ENCODE results near the gene LSS.

LSS gene

DNA sequence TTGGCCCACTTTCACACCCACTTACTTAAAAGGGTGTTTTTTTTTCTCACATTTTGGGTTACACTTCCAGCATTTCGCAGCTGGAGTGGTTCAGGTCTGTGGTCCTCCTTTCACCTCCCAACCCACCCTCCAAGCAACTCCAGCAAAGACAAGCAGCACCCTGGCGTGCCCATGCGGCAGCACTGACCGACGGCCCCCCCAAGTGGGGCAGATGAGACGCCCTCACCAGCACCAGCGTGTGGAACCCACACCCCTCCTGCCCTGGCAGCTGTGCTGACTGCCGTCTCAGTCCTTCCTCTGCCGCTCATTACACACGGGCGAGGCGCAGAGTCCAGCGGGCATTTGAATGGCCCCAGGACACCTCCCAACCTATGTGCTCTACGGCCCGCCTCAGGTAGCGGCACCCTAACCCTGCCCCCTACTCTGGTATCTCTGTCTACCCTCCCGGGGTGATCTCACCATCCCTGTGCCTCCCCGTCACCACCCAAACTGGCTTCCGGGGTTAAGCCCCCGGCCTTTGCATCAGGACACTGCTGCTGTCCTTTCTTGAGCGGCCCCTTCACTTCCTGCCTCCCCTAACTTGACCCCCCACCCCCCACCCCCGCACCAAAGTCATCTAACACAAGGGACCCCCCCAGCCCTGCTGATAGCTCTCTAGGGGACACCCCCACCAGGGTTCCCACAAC is 10.9 kb downstream of the LSS start:
- DNase-seq, result no peak

DNA sequence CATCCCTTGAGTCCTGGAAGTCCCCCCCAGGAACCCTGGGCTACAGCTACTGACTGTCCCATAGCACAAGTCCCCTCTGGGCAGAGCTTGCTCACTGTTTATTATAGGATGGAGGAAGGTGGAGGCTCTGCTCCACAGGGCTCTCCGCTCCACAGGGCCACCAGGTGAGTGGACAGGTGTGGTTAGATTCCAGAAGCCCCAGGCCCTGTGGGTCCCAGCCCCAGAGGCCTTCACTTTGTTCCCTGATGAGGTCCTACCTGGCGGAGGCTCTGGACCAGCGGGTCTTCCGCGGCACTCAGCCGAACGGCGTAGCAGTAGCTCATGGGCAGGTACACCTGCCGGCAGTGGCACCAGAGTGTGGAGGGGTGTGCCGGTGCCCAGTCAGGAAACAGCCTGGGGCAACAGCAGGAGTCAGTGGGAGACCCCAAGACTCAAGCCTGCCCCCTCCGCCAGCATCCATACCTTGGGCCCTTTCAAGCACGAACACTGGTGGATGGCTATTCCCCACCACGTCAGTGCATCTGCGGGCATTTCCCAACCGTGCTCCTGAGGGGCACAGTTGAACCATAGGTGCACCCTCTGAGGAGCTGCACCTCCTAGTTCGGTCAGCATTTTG is 12.3 kb downstream of the LSS start:
- DNase-seq, result no peak

DNA sequence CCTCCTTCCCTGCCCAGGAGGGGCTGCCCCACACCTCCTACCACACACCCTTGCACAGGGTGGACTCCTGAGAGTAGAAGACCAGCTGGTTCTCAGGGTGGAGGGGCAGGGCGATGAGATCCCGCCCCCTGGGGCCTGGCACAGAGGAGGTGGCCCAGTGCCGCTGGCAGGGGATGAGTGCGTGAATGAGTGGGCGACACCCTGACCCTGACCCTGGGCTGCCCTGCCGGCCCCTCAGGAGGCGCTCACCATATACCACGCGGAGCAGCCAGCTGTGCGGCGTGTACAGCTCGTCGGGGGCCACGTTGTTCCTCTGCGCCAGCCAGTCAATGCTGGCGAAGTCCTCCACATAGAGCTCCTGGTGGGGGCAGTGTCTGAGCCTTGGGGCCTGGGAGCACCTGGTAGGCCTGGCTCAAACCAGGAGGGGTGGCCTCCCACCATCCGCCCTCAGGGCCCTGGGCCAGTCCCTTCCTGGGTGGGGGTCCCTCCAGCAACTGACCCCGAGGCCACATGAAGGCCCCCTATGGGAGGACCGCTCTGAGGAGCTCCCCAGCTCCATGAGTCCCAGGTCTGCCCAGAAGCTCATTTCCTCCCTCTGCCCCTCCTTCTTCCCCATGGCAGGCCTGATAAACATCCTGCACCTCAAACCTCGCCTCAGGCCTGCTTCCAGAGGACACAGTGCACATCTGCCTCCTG is 13.0 kb downstream of the LSS start:
- no peak for DNase-seq

DNA sequence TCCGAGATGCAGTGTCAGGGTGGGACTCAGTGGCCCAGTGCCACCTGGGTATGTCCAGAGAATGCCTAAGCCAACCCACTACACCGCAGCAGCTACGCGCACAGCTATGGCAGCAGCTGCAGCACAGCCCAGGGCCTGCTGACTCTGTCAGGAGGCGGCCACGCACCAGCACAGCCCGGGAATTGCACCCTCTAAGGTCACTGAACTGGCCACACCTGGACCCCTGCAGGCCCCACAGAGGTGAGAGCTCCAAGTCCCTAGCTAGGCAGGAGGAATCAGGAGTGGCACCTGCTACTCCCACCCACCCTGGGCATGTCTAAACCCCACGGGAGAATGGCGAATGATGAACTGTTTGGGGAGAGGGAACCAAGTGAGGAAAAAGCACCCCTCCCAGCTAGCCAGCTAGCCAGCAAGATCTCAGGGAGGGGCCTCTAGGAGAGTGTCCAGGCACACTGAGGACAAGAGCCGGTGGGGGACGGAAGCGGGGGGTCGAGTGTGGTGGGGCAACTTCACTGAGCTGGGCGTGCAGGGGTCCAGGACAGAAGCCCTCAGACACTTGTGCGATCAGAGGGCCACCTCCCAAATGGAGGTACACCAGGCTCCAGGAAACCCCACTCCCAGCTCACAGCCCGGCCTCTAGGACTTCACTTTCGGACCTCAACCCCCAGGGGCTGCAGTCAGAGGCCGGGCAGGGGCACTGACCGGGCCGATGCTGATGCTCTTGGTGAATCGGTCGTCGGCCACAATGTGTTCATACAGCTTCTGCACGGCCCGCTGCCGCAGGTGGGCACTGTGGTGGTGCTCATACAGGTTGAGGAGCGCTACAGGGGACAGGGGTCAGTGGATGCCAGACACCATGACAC is 13.9 kb downstream of the LSS start:
- DNase-seq, result no peak

DNA sequence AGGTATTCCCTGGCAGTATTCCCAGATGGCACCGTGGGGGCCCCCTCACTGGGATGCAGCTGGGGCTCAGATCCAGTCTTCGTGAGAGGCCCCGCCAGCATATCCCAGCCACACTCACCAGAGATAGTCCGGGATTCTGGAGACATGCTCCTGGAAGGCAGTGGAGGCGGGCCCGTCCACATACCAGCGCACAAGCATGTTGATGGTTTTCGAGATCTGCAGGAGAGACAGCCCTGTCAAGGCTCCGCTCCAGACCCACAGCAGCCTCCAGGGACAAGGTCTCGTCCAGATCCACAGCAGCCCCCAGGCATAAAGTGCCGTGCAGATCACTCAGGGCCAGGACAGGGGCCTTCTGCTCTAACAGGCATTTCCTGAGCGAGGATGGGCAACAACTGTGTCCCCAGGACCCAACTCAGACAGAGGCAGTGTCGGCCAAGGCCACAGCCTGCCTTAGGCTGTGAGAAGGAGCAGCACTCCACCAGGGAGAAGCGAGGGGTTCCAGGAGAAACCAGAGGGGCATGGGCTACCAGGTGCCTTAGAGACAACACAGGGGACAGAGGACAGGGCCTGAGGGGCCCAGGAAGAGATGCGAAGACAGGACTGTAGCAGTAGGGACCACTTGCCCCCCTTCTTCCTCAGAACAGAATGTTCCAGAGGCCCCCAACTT is 14.8 kb downstream of the LSS start:
- DNase-seq, result no peak

- DNase-seq, result no peak
These were observed 15.7 kb downstream of the LSS start for GRCh38 chr21:46212721-46213484.

DNA sequence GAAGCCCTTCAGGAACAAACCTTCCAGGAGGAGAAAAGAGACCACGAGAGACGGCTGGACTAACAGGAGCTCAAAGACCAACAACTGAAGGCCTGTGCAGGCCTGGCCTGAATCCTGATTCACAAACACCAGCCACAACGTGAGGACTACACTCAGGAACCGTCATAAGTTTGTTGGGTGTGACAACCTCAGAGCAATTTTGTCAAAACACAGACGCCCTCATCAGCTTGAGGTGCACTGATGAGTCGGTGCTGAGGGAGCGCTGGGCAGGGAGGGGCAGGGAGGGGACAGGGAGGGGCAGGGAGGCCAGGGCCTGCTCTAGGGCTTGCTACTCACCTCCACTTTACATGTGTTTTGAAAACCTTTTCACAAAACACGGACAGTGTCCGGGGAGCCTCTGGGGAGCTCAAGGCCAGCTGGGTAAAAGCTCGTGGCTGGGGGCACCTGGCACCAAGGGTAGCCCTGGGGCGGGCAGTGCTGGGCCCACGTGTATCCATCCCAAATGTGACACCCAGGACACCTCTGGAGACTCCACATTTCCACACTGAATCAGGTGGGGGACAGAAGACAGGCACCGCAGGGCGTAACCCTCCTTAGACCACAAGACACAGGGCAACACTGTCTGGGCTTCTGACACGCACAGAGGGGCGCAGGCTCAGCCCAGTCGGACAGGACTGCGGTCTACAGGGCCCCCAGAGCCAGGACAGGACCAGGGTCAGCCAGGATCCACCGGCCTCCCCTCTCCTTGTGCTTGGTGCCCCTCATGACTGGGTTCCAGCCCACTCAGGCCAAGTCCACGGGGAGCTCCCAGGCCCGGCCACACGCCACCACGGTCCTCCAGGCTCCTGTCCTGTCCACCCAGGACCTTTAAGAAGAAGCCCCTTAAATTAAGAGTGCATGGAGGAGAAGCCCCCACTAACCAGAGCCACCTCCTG is 16.5 kb downstream of the LSS start:
- DNase-seq, result no peak

DNA sequence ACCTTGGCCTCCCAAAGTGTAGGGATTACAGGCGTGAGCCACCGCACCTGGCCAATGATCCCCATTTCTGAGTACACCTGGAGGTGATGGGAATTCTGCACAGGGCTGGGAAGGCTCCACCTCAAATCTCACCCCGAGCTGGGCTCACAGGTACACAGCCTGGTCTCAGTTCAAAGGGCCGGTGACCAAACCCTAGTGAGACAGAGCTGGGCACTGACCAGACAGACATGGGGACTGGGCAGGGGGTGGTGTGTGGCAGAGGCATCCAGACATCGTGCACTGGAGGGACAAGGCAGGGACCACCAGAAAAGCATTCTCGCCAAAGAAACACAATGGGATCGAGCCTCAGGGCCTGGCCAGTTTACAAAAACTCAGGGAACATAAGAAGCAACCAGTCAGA is 17.2 kb downstream of the LSS start:
- no peak for DNase-seq

DNA sequence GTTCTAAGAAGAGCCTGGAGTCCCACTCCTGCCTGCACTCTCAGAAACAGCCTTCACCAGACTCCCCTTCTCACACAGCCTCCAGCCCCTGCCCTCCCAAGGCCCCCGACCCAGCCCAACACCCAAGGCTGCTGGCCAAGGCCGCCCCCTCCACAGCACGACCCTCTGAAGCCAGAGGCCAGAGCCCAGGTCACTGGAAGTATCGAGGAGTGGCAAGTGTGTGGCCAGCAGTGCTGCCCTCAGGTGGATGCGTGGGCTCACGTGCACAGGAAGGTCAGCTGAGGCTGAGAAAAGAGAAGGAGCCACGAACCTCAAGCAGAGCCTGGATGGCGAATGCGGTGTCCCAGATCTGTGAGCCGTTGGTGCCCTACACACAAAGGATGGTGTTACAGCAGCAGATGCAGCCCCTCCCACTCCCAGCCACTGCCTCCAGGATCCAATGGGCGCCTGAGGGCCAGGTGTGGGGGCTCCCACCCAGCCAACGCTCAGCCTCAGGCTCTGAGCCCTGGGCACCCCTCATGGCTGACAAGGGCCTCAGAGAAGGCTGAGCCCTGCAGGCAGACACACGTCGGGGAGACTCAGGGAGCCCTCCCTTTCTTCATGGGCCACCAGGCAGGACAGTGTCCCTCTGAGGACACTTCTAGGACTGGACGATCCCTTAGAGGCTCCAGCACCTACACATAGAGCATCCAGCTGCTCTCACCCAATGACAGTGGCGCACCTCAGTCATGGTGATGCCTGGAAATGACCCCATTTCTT is 18.0 kb downstream of the LSS start:
- no peak for DNase-seq

DNA sequence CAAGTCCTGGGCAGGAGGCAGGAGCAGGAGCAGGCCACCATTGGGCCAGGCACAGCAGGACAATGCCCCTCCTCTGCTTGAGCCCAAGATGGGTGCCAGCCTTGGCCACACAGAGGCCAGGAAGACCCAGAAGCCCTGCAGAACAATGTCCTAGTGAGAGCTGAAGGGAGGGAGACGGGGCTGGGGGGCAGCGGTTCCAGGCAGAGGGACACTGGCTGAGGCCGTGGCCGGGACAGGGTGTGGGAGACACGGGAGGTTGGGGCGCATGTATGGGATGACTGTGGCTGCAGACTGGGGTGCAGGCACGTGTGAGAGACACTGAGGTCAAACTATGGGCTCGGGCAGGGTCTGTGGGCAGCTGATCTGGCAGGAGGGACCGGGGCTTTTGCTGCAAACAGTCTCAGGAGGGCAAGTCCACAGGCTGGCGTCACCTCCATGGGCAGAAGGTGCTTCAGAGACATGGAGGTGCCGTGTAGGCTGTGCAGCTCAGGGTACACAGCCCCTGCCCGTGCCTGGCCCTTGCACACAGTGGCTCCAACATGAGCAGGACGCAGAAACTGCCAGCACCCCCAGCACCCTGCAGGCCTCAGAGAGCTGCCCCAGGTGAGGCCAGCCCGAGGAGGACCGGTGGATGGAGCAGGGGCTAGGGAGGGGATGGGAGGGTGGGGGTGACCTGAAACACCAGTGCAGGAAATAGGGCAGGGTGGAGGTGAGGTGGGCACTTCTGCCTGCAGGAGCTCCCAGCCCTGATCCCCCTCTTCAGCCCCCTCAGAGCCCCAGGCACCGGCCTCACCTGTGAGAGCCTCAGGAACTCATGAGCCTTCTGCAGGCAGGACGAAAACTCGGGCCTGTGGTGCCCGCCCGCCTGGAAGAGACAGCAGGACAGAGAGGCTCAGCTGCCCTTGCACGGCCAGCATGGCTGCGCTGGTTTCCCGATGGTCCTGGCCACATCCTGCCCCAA is 19.5 kb downstream of the LSS start:
- no peak for DNase-seq

- DNase-seq, result no peak
These were observed 20.5 kb downstream of the LSS start for GRCh38 chr21:46207920-46208591.

DNA sequence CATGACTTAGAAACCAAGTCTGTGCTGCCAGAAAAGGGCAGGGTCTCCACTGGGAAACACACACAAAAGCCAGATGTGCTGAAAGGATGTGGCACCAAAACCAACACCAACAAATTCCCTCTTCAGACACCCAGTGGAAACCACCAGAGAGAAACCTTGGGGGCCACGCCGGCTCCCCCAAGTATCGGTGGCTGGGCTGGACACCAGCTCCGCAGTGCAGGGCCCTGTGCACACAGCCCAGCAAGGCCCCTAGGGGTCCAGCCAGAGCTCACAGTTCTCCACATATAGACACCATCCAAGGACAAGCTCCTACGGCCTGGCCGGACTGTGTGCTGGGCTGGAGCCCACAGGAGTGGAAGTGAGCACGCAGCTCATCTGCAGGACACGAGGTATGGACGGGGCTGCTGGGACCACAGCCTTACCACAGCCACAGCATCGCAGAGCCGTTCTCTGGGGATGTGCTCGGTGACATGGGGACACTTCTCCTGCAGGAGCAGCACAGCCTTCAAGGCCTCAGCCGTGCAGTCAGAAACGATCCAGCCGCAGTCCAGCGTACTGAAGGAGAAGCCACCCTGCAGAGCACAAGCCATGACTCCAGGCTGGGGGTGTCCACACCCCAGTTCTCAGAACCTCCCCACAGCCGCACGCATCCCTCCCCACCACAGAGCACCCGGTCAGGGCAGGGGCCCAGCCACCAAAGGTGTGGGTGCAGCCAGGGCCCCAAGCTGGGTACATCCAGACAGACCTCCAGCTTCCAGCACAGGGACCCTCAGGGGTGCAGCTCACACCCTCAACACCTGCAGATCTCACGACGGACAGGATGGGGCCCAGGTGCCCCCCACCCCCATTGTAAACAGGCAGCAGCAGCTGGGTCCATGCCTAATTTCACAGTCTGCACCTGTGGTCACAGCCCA is 21.3 kb downstream of the LSS start:
- DNase-seq, result no peak

GRCh38 chr21:46206163-46207005 is 22.2 kb downstream of the LSS start:
- no peak for DNase-seq

DNA sequence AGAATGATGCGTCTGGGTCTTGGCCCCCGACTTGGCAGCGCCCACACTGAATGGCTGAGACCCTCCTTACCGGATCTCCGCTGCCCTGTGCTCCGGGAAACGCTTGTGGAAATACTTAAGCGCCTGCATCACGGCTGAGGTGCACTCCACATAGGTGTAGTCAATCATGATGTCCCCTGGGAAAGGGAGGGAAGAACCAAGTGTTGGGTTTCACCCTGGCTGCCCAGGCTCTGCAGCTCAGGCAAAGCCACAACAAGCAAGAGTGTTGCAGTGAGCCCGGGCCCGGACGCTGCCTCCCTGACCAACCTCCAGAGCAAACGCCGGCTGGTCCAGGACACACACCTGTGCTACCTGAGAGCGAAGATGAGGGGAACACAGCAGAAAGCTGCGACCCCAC is 22.8 kb downstream of the LSS start:
- no peak for DNase-seq

DNA sequence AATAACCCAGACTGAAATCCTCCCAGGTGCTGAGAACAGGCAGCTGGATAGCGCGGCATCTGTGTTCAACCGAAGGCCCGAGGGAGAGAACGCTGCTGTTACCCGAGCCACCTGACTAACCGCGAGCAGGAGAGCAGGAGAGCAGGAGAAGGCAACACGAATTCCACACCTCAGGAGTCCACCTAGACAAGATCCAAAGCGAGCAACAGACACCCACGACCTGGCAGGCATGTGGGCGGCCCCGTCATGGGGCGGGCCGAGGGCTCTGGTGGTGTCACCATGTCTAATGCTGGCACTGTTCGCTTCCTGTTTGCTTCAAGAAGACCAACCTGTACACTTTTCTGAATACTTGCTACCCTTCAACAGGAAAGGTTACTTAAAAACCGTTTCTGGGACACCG is 23.4 kb downstream of the LSS start:
- no peak for DNase-seq

DNA sequence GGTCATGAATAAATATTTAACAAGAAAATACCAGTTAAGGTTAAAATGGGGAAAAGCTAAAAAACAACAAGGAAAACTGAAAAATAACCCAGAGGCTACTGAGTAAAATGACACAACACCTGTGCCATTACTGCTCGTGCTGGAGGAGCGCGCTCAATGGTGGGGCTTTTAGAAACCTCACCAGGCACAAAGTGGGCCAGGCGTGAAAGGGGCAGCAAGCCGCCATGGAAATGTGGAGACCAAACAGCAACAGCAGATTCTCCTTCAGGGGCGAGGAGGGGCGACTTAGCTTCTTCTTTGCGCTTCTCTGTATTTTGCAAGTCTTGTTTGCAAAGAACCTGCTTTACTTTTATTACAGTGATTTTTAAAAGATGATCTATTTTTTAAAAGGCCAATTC is 25.4 kb downstream of the LSS start:
- DNase-seq, result no peak
